Cerebellar cortex (tissue), 1 donor: Measurements from ENCODE around the gene TMEM190.
"Not testable (repeated sequence)": the region's sequence is repeated elsewhere in the genome, so short reads cannot be mapped to it uniquely, and the experiment has no call there.

Experiments
- DNase-seq: peaks from one replicate; pipeline ENCODE4 v3.0.0-alpha.2; 2015; ENCODE audit warnings: low spot score

Gene TMEM190

DNA sequence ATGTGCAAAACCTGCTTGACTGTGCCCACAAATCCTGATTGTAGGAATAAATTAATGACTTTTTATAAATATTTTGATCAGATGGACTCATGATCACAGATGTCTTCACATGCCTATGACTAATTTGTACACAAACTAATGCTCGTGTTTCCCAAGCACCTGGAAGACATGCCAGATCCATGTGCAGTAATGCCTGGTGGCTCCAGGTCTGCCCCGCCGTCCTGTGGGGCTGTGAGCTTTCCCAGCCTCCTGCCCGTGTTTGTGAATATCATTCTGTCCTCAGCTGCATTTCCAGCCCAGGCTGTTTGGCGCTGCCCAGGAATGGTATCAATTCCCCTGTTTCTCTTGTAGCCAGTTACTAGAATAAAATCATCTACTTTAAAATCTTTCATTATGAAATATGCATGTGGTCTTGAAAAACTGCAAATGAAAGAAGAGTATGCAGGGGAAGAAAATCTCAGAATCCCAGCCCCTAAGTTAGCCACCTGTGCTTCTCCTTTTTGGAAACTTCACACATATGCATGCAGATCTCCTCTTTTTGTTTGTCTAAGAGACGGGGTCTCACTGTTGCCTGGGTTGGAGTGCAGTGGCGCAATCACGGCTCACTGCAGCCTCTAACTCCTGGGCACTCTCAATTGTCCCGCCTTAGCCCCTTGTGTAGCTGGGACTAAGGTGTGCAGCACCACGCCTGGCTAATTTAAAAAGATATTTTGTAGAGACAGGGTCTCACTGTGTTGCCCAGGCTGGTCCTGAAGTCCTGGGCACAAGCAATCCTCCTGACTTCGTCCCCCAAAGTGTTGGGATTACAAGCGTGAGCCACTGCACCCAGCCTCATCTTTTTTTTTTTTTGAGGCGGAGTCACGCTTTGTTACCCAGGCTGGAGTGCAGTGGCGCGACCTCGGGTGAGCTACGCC, 15.3 kb downstream of the TMEM190 start:
- DNase-seq: no peak

DNA sequence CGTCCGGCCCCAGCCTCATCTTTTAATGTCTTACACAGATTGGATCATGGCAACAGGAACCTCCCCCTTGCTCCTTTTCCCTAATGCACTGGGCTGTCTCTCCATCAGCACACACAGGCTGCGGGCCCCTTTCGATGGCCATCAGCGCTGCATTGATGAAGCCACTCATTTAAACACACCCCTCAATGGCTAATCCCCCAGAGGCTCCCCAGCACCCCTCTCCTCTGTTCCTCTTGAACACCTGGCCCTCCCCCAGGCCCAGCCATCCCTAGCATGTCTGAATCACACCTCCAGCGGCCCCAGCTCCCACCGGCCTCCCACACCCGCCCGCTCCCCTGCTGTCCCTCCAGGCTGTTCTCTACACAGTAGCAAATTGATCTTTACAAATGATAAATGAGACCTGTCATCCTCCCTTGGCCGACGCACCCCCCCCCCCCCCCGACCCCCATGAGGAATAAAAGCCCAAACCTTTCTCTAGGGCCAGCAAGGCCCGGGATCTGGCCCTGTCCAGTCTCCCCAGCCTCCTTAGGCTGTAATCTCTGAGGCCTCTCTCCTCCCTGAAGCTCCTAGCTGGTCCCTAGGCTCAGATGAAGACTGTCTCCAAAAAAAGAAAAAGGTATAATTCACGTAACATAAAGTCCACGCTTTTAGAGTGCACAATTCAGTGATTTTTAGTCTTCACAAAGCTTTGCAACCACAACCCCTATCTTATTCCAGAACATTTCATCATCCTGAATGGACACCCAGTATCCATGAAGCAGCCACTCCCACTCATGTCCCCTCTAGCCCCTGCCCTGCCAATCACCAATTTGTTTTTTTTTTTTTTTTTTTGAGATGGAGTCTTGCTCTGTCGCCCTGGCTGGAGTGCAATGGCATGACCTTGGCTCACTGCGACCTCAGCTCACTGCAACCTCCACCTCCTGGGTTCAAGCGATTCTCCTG, 16.5 kb downstream of the TMEM190 start:
- DNase-seq: peak; percentile 14

DNA sequence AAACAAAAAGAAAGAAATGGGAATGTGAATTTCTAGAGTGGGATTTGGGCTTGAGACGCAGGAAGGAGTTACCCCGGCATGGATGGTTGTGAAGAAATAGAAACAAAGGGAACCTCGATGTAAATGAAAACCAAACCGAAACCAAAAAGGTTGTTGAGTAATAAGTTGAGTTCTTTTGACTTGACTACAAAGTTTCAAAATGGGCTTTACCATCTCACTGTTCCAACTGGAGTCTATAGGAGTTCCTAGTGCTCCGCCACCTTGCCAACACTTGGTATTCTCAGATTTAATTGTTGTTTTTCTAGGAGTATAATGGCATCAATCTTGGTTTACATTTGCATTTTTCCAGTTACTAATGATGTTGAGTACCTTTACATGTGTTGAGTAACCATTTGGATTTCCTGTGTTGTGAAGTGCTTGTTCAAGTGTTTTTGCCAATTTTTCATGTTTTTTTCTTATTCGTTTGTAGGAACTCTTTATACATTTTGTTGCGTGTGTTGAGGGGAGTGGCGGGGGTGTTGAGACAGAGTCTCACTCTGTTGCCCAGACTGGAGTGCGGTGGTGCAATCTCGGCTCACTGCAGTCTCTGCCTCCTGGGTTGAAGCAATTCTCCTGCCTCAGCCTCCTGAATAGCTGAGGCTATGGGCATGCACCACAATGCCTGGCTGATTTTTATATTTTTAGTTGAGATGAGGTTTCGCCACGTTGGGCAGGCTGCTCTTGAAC, 21.7 kb downstream of the TMEM190 start:
- no peak for DNase-seq

DNA sequence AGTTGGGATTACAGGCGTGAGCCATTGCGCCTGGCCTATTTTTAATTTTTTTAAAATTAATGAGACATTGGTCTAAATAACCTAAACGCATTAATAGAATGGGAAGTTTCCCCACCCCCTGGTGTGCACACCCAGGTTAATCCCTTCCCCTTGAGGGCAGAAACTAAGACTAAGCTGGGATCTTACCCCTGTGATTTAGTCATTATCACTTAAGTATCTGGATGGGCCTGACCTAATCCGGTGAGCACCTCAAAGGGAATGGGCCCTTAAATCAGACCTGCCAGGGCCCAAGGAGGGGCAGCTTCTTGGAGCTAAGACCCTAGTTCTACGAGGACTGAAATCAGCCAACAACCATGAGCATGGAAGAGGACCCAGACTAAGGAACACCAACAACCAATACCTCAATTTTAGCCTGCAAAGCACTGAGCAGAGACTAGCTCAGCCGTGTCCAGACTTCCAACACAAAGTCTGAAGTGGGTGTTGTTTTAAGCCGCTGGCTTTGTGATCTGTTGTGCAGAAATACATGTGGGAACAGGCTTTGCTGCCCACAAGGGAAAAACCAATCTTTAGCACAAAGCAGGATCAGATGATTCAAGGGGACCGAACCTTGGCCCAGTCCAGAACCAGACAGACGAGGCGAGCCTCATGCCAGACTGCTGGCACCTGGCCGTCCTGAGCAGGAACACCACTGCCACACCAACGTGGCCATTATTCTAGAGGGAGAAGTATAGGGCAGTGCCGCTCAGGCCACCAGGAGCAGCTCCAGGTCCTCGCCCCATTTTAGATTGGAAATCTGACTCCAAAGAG, 23.9 kb downstream of the TMEM190 start:
- no peak for DNase-seq

DNA sequence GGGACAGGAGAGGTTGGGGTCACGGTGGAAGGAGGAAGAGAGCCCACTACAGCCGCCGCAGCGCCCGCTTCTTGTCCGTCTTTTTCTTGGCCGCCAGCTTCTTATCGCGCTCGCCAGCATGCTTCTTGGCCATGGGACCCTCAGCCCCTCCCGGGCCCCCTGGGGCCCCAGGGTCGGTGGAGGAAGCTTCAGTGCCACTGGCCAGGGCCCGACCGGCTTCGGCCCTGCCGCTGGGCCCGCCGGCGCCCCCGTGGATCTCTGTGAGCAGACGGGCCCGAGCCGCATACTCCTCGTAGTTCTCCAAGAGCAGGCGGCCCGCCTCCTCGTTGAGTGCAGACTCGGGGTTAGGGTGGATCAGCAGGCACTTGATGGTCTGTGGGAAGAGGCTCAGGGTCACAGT, 24.8 kb downstream of the TMEM190 start:
- DNase-seq: not testable (repeated sequence)

DNA sequence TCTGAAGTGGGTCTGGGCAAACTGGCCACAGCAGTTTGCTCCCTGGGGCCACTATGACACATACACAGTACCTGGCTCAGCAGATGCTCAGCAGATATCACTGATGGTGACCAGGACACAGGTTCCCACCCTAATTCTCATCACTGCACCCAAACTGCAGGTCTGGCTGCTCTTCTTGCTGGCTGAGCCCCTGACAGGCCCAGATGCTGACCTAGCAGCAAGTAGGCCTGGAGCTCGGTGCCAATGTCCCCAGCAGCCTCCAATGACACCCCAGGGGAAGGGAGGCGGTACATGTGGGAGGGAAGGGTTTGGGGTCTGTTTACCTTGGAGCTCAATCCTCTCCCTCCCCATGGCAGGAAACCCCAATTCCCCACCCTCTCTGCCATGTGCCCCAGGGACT, 25.9 kb downstream of the TMEM190 start:
- DNase-seq: no peak

DNA sequence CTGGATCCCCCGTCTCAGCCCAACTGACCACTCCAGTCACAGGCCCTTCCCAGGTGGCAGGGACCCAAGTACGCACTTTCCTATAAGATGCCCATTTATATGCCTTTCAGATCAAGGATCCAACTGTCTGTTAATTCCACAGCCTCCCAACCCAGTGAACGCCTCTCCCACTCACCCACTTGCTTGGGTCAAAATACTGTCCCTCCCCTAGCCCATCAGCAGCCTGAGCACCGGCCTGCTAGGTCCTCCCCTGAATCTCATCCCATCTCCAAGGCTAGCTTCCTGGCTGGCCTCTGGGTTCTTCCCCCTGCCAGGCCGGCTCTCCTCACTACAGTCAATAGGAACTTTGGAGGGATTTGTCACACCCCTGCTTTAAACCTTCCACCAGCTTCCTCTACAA, 29.0 kb downstream of the TMEM190 start:
- DNase-seq: no peak

DNA sequence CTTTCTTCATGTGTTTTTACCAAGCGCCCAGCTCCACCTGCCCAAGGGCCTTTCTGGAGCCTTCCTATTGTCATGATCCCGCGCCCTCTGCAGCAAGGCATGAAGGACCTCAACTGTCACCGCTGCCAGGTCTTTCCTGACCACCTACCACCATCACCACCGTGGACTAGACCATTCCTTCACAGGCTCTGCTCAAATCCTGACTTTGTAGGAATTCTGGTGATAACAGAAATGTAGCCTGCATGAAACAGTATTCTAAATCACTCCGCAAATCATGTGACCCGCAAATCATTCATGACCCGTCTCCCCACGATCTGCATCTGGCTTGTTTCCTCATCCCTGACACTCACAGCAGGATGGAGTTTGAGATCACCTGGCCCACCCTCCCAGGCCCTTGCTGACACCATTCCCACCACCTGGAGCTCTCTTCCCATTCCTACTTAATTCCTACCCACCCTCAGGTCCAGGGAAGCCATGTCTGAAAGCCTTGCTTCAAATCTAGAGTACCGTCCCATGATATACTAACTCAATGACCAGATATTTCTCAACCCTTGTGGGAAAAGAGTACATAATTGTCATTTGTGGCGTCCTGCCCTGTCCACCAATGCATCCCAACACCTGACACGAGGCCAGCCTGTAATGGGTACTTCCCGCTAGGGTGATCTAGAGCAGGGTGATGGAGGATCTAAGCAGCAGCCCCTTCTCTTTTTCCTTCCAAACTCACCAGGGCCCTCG, 29.6 kb downstream of the TMEM190 start:
- no peak for DNase-seq

DNA sequence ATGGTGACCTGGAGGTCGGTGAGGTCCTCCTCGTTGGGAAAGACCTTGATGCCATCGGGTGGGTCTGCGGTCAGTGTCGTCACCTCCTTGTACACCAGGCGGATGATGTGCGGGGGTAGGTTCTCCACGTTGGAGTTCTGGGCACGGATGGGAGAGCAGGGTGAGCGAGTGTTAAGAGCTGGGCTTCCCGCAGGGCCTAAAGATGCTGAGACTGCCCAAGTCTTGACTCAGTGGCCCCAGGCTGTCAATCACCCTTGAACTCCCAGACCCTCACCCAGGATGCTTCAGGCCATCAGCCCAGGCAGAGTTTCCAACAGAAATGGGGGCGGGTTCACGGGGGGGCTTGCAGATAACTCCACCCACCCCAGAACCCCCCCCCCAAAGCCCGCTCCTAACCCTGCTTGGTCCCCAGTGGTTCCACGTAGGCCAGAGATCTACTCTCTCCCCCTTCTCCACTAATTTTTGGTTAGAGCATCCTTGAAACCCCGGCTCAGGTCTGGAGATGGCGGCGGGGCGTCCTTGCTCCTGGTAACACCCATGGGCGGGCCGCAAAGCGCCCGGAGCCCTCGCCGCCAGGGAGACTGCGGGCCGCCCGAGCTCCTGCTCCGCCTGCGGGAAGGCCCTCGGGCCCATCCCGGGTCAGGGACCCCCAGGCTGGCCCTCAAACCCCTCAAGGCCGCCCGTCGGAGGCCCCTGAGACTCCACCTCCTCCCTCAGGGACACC, 30.4 kb downstream of the TMEM190 start:
- DNase-seq: no peak

DNA sequence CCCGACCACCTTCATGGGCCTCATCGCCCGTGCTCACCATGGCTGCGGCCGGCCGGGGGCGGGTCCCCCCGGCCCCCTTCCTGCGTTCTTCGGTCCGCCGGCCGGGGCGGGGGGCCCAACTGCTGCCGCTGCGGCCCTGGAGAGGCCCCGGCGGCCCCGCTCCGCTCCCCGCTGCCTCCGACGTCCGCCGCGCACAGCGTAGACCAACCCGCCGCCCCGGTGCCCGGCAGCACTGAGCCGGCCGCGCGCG, 30.8 kb downstream of the TMEM190 start, which contains the start of gene UBE2S:
Gene UBE2S, minus strand, starts transcription at position 239 of the 250 bp plus-strand sequence. Its CDS starts 199 bp downstream, at position 40.
- not testable (repeated sequence) for DNase-seq

DNA sequence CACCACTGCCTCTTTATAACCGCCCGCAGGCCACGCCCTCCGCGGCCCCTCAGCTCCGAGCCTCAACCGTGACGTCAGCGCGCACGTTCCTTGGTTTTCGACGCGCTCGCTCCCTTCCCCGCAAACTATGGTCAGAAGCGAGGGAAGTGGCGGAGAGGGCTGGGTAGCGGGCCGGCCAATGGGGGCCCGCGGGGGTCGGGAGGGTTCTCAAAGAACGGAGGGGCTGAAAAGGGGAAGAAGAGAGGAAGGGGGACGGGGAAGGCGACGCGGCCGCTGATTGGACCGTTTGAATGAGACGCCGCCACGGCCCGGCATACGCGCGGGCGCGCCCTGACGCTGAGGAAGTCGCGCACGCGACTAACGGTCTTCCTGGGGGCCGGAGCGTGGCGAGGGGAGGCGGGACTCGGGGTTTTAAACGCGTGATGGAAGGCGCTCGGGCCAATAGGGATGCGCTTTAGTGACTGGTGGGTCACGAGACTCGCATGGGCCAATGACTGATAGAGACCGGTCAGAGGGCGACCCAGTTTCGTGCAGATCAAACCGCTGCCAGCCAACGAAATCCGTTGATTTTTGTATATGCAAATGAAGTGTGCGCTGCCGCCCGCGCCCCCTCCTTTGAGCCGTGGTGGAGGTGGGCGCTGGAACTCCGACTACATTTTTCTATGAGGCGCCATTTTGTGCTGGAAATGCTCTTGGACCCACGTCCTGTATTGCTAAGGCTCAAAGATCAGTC, 31.3 kb downstream of the TMEM190 start:
- DNase-seq: peak; percentile 100

DNA sequence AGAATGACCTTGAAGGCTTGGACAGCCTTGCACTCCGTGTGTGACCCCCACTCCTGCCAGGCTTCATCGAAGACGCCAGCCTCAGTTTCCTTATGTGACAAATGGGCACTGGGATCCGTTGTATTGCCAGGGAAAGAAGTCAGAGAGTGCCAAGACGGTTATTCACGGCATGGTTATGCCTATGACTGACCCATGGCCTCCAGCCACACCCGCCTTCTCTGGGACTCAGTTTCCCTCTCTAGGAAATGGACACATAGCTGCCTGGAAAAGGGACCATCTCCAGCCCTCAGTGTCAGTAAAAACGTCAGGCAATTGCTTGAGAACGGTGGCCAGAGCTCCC, 31.9 kb downstream of the TMEM190 start:
- DNase-seq: no peak

DNA sequence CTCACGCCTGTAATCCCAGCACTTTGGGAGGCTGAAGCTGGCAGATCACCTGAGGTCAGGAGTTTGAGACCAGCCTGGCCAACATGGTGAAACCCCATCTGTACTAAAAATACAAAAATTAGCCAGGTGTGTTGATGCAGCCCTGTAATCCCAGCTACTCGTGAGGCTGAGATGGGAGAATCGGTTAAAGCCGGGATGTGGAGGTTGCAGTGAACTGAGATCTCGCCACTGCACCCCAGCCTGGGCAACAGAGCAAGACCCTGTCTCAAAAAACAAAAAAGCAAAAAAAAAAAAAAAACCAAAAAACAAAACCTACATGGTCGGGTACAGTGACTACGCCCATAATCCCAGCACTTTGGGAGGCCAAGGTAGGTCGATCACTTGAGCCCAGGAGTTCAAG, 32.6 kb downstream of the TMEM190 start:
- not testable (repeated sequence) for DNase-seq

DNA sequence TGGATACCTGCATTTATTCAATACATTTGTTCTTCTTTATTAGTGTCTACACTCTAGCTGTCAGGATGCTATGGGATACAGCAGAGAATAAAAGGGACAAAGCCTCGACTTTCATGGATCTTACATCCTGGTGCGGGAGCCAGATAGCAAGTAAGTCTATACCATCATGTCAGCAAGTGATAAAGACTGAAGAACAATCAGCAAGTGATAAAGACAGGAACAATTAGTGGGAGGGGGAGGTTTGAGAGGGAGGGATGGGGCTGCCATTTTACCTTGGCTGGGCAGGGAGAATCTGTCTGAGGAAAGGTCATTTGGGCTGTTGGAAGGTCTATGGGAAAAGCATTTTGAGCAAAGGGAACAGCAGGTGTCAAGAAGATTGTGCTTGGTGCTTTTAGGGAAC, 33.5 kb downstream of the TMEM190 start:
- no peak for DNase-seq

DNA sequence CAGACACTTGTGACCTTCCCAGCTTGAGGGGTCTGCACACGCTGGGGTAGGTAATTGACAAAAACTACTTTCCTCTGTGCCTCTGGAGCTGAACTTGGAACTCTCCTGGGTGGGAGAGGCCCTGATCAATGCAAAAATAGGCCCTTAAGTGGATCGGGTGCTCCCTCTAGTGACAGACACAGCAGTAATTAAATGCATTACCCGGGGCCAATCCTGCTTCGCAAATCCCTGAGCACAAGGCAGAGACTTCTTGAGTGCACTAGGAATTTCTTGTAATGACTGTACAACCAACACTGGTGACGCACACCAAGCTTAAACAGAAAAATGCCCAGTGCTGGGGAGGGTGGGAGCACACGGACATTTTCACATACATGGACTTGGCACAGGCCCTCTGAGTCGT, 41.6 kb downstream of the TMEM190 start:
- DNase-seq: peak; percentile 77

DNA sequence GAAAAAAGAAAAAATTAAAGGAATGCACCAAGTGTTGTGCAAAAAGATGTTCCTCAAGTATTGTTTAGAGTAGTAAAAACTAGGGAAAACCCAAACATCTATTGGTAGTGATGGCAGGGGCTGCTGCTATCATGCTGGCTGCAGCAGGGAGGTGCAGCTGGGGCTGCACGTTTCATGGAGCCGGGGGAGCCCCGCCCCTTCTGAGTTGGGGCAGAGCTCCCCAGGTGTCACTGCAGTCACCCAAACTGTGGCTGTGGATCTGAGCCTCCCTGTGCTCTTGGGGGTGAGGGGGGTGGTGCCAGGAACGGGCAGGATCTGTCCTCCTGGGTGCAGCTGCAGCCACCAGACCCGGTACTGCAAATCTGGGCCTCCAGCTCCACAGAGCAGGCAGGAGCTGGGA, 42.5 kb downstream of the TMEM190 start:
- DNase-seq: no peak

DNA sequence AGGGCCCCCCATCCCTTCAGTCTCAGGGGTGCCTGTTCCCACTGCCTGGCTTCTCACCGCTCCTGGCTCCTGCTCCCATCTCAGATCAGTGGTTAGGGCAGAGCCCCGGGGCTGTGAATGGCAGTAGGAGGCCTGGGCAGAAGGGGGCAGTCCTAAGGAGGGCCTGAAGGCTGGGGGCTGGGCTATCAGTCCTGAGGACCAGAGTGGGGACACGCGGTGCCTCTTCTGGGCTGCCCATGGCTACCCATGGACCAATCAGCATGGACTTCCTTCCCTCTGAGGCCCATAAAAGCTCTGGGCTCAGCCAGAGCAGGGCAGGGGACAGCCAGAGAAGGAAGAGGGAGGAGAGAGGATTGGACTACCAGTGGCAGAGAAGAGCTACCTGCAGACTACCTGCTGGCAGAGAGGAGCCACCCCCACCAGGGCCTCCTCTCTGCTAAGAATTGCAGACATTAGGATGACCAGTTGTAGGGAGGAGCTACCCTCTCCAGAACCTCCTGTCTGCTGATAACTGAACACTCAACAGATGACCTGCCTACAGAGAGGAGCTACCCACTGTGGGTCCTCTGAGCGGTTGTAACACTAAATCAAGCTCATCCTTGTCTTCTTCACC, 43.1 kb downstream of the TMEM190 start:
- DNase-seq: no peak

DNA sequence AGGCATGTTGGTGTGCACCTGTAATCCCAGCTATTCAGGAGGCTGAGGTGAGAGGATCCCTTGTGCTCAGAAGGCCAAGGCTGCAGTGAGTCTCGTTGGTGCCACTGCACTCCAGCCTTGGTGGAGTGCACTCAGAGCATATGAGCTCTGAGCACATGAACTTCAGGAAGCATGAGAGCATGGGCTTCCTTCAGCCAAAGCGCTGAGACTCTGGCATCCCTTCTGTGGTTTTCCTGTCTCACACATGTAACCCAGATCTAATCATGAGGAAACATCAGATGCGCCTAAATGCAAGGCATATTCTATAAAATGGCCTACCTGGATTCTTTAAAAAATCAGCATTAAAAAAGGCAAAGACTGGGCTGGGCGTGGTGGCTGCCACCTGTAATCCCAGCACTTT, 44.7 kb downstream of the TMEM190 start:
- not testable (repeated sequence) for DNase-seq
